GM19467 (cell line): ENCODE measurements around the gene GATAD2B.
A peak's percentile ranks its signal among the peaks of the same experiment; 100 is the strongest.
"Not testable (repeated sequence)": the region's sequence is repeated elsewhere in the genome, so short reads cannot be mapped to it uniquely, and the experiment has no call there.

Source experiments
- ATAC-seq: cut with Tn5 transposase; IDR thresholded peaks from one replicate; pipeline ENCODE4 v1.9.1; 2021; ENCODE audit warnings: mild to moderate bottlenecking, moderate library complexity; ENCODE audit not compliant: unreplicated experiment

GATAD2B gene

GRCh38 chr1:153899509-153899908, 23.3 kb downstream of the GATAD2B start:
- ATAC-seq: no peak

DNA sequence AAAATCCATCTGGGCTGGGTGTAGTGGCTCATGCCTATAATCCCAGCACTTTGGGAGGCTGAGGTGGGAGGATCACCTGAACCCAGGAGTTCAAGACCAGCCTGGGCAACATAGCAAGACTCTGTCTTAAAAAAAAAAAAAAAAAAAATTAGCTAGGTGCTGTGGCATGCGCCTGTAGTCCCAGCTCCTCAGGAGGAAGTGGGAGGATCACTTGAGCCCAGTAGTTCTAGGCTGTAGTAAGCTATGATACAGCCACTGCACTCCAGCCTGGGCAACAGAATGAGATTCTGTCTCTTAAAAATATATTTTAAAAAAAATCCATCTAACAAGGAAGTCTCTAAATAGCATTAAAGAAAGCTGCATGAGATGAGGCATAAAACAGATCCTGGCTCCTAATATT, 26.9 kb downstream of the GATAD2B start:
- not testable (repeated sequence) for ATAC-seq

- not testable (repeated sequence) for ATAC-seq
Measured at GRCh38 chr1:153891042-153891441, 31.7 kb downstream of the GATAD2B start.

- ATAC-seq: no peak
Measured at GRCh38 chr1:153888533-153888932, 34.2 kb downstream of the GATAD2B start.

- ATAC-seq: no peak
Measured at GRCh38 chr1:153886127-153886526, 36.6 kb downstream of the GATAD2B start.

- no peak for ATAC-seq
Measured at GRCh38 chr1:153883223-153883622, 39.5 kb downstream of the GATAD2B start.

- no peak for ATAC-seq
Measured at GRCh38 chr1:153882296-153882912, 40.4 kb downstream of the GATAD2B start.

DNA sequence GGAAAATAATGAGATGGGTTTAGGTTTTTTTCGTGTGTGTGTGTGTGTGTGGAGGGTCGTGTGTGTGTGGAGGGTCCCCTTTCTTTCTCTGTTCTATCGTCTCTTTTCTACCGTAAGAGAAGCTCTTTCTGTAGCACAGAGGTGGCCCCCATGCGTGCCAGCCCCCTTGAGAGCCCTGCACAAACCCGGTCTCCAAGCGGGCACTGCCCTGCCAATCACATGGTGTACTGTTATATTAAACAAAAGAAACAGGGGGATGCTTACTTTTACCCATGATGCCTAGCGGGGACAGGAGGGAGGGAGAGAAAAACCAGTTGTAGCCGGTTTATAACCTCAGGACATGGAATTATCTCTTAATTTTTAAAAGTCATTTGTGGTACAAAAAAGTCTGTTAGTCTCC, 41.0 kb downstream of the GATAD2B start:
- no peak for ATAC-seq

DNA sequence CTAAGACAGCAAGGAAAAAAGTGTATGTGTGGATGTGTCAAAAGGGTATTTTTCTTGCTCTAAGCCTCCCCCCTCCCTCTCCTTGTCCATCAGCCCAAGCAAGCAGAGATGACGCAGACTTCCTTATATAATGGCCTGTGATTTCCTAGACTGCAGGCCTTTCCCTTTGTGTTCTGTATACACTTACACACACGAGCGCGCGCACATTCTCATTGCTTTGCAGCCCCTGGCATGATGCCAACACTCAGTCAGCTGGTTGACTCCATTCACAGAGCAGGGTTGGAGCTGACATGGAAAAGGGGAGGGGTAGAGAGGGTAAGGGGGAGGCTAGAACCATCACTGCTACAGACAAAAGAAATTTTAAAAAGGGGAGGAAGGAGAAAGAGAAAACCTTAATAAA, 41.8 kb downstream of the GATAD2B start:
- no peak for ATAC-seq

- ATAC-seq: no peak
Measured at GRCh38 chr1:153880024-153880423, 42.7 kb downstream of the GATAD2B start.

DNA sequence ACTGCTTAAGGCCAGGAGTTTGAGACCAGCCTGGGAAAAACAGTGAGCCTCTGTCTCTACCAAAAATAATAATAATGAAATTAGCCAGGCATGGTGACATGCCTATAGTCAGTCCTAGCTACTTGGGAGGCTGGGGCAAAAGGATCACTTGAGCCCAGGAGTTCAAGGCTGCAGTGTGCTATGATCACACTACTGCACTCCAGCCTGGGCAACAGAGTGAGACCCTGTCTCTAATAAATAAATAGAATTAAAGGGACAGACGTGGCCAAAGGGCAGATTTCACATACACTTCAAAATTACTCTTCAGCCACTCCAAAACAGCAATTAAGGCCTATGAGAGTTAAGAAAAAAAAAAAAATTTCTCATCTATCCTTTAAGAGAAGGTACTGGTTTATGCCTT, 45.7 kb downstream of the GATAD2B start:
- ATAC-seq: no peak

DNA sequence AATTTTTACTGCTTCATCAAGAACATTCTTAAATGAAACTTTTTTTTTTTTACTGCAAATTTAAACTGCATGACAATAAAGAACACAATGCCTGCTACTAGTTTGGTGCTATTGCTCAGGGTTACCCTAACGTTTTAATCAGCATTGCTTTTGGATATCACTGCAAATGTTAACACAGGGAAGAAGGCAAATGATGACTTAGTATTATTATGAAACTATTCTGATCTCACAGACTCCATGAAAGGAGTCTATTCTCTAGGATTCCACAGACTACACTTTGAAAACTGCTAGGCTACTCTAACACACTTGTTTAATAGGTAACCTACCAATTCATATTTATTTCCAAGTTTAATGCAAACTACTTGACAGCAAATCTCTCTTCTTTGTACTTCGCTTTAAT, 49.8 kb downstream of the GATAD2B start:
- ATAC-seq: no peak

DNA sequence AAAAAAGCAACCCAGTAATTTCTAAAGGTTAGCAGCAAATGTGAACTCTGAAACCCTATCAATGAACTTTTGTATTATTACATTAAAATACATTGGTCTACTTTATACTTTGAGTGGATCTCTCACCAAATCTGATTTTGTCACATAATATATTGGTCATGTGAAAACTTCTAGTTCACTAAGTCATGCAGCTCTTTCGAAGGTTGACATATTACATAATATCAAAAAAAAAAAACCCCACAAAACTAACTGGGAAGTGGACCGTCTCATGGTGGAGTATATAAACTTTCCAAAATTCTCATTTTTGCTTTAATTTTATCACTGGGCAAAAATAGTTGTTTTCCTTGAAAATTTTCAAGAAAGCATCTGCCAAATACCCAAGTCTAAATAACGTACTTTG, 50.4 kb downstream of the GATAD2B start:
- ATAC-seq: no peak

DNA sequence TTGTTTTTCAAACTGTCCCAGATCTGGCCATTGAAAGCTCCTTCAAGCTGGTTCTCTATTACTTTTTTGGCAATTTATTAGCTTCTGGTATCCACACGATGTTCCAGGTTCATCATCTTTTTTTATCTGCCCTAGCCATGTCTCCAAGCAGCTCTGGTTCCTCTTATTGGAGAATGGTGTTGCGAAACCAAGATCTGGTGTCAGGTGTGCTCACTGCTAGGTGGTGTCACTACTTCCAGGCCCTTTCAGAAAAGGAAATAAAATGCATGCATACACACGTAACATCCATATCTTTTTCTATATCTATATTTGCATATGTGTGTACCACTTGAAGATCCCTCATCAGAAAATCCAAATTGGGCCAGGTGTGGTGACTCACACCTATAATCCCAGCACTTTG, 53.3 kb downstream of the GATAD2B start:
- no peak for ATAC-seq

DNA sequence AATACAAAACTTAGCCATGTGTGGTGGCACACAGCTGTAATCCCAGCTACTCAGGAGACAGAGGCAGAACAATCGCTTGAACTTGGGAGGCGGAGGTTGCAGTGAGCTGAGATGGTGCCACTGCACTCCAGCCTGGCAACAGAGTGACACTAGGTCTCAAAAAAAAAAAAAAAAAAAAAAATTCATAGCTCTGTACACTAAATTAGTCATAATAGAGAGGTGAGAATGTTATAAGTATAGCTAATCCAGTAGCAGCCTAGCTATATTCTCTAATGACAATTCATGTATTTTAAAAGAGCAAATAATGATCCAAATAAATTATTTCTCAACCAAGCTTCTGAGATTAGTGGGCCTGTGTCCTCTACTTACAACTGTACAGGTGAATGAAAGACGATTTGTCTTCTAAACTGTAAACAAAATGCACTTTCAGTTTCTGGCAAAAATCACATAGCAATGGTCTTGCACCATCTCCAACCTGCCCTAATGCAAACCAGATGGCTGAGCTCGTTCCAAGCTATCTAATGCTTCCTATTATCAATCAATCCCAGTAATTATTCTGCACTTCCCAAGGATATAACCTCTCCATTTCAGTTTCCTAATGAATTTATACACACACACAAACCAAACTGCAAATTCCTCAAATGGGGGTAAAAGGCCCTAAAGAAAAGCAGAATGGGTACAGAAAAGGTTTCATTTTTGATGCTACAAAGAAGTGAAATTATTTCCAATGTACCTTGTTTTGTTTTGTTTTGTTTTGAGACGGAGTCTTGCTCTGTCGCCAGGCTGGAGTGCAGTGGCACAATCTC, 56.5 kb downstream of the GATAD2B start:
- ATAC-seq: no peak

DNA sequence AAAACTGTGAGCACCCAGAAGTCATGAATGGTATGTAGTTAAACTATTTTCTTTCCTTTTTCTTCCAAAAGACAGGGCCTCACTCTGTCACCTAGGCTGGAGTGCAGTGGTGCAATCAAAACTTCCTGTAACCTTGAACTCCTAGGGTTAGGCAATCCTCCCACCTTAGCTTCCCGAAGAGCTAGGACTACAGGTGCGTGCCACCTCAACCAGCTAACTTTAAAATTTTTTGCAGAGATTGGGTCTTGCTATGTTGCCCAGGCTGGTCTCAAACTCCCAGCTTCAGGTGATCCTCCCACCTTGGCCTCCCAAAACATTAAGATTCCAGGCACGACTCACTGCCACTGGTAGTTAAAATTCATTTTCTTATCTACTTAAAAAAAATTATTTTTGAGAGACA, 62.5 kb downstream of the GATAD2B start:
- no peak for ATAC-seq

GRCh38 chr1:153857505-153857904, 65.3 kb downstream of the GATAD2B start:
- ATAC-seq: no peak

DNA sequence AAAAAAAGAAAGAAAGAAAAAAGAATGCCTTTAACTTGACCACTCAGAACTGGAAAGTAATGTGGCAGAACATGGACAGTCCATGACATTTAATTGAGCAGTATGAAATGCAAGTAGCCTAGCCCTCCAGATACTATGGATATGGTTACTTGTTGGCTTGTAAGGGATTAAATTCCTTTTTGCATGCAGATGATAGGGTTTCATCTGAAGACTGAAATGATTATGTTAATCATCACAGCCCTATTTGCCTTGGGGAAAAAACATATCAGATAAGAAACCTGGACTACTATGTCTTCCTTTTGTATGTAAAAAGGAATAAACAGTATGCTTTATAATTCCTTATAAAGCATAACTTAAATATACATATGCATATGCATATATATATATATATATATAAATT, 66.0 kb downstream of the GATAD2B start:
- ATAC-seq: no peak

GRCh38 chr1:153852170-153852569, 70.6 kb downstream of the GATAD2B start:
- no peak for ATAC-seq

- ATAC-seq: peak; percentile 52
Measured at GRCh38 chr1:153849487-153850185, 73.1 kb downstream of the GATAD2B start.

- no peak for ATAC-seq
Measured at GRCh38 chr1:153848805-153849204, 74.0 kb downstream of the GATAD2B start.

DNA sequence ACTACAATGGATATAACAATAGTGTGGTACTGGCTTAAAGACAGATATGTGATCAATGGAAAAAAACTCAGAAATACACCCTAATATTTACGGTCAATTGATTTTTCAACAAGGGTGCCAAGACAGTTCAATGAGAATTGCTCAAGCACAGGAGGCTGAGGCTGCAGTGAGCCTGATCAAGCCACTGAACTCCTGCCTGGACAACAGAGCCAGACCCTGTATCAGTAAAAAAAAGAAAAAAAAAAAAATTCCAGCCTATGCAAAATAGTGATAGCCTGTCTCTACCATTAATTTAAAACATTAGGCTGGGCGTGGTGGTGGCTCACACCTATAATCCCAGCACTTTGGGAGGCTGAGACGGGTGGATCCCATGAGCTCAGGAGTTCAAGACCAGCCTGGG, 77.6 kb downstream of the GATAD2B start:
- no peak for ATAC-seq
